ENCODE data around the gene ATP8B1. TPM values are rescaled to one million over a fixed set of nuclear protein-coding genes. Genes with fewer than 3 reads are reported as not detected.

The ATP8B1 gene
- total and polyA plus RNA-seq, 7 donors = 8.1 to 94.1 (median 18.0) TPM

DNA sequence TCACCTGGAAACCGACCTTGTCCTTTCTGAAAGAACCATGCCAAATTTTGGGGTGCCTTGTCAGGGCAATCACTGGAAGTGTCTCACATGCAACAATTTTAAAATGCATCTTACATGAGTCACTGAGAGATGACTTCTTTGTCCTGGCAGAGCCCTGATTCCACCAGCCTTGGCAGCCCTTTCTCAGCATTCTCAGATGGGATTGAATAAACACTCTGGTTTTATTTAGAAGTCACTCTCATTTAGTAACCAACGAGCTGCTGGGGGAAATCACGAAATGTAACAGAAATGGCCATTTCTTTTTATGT, 3.8 kb upstream of the ATP8B1 start:
- H3K36me3 ChIP-seq = no peaks in the 10 kb centered on the region
- peaks cover 0 to 42% (median 27%) of the 10 kb centered on the region in 4 donors for H3K4me1 ChIP-seq
- no peak for DNase-seq
- no peaks in the 10 kb centered on the region for H3K9me3 ChIP-seq
- H3K4me3 ChIP-seq = no peak overlapping the region
- H3K27me3 ChIP-seq = no peaks in the 10 kb centered on the region
- WGBS, 2 donors = 20 to 41% methylated on average over 3 of the region's 3 CpGs
- no peak for TF ChIP-seq POLR2A (IDR thresholded peaks at IDR 0.05)
- peak in 3 of 4 donors; percentile 28 to 42 (median 38) for TF ChIP-seq POLR2AphosphoS5 (IDR thresholded peaks at IDR 0.05)
- TF ChIP-seq EP300 (IDR thresholded peaks at IDR 0.05) = peak in 1 of 4 donors; percentile 10
- TF ChIP-seq, protein P1, sequence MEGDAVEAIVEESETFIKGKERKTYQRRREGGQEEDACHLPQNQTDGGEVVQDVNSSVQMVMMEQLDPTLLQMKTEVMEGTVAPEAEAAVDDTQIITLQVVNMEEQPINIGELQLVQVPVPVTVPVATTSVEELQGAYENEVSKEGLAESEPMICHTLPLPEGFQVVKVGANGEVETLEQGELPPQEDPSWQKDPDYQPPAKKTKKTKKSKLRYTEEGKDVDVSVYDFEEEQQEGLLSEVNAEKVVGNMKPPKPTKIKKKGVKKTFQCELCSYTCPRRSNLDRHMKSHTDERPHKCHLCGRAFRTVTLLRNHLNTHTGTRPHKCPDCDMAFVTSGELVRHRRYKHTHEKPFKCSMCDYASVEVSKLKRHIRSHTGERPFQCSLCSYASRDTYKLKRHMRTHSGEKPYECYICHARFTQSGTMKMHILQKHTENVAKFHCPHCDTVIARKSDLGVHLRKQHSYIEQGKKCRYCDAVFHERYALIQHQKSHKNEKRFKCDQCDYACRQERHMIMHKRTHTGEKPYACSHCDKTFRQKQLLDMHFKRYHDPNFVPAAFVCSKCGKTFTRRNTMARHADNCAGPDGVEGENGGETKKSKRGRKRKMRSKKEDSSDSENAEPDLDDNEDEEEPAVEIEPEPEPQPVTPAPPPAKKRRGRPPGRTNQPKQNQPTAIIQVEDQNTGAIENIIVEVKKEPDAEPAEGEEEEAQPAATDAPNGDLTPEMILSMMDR (IDR thresholded peaks at IDR 0.05) = no peak
- peak overlapping the region; percentile 66 to 90 (median 76) for H3K27ac ChIP-seq
- intact Hi-C loops (cut with DNase I) = no loop called here

- intact Hi-C loops (cut with DNase I) = no loop called here
- H3K4me1 ChIP-seq = peaks cover 0 to 47% (median 29%) of the 10 kb centered on the region in 4 donors
- WGBS, 2 donors = 80 to 92% methylated on average over 7 of the region's 7 CpGs
These were observed 3.3 kb upstream of the ATP8B1 start for GRCh38 chr18:57806201-57806977.

GRCh38 chr18:57805117-57805516, 2.0 kb upstream of the ATP8B1 start:
- no peak for DNase-seq
- no peaks in the 10 kb centered on the region for H3K9me3 ChIP-seq
- TF ChIP-seq POLR2AphosphoS5 (IDR thresholded peaks at IDR 0.05) (no peak), POLR2A (IDR thresholded peaks at IDR 0.05) (no peak), EP300 (IDR thresholded peaks at IDR 0.05) (no peak)
- TF ChIP-seq, protein P1 (IDR thresholded peaks at IDR 0.05) = no peak
- H3K4me1 ChIP-seq = peaks cover 0 to 56% (median 33%) of the 10 kb centered on the region in 4 donors
- WGBS, 2 donors = 87 to 98% methylated on average over 6 of the region's 6 CpGs
- intact Hi-C loops (cut with DNase I) = no loop called here
- H3K36me3 ChIP-seq = no peaks in the 10 kb centered on the region
- H3K27ac ChIP-seq = peak overlapping the region in 3 of 4 donors; percentile 74 to 90 (median 78)
- H3K4me3 ChIP-seq = no peak overlapping the region
- peaks cover 0 to 6% (median 0%) of the 10 kb centered on the region in 3 donors for H3K27me3 ChIP-seq

More at GRCh38 chr18:57806201-57806977, 3.3 kb upstream of the ATP8B1 start:
- no peaks in the 10 kb centered on the region for H3K9me3 ChIP-seq
- H3K27ac ChIP-seq = peak overlapping the region; percentile 66 to 90 (median 76)
- DNase-seq = no peak
- H3K4me3 ChIP-seq = no peak overlapping the region
- TF ChIP-seq POLR2AphosphoS5 (IDR thresholded peaks at IDR 0.05) = no peak
- TF ChIP-seq, protein P1 (IDR thresholded peaks at IDR 0.05) = no peak
- H3K36me3 ChIP-seq = no peaks in the 10 kb centered on the region
- peaks cover 0 to 4% (median 0%) of the 10 kb centered on the region in 3 donors for H3K27me3 ChIP-seq

DNA sequence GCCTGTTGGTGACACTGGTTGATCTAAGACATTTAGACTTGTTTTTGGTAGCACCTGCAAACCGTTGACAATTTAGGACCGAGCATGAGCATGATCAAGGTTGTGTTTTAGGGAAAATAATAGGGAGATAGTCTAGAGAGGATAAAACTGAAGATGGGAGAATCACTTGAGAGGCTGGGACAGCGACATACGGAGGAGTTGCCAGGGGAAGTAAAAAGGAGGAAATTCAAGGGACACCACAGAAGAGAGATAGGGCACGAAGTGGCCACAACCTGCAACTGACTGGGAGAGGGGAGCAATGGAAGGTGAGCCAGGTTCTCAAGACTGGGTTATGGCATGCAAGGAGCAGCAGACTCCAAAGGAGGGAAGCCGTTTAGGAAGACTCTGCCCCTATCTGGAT, 1.4 kb upstream of the ATP8B1 start:
- no peak overlapping the region for H3K4me3 ChIP-seq
- TF ChIP-seq, protein P1 (IDR thresholded peaks at IDR 0.05) = no peak
- no peak for TF ChIP-seq POLR2AphosphoS5 (IDR thresholded peaks at IDR 0.05)
- no peak for TF ChIP-seq POLR2A (IDR thresholded peaks at IDR 0.05)
- intact Hi-C loops (cut with DNase I) = loop anchor here (5.0 kb wide), 2 partner anchors 67 to 172 kb away; no protein-coding TSS in a partner anchor
- peaks cover 0 to 6% (median 0%) of the 10 kb centered on the region in 3 donors for H3K27me3 ChIP-seq
- no peak for DNase-seq
- H3K27ac ChIP-seq = peak overlapping the region in 3 of 4 donors; percentile 83 to 92 (median 90)
- no peaks in the 10 kb centered on the region for H3K36me3 ChIP-seq
- no peaks in the 10 kb centered on the region for H3K9me3 ChIP-seq
- WGBS, 2 donors = 57 to 63% methylated on average over 6 of the region's 6 CpGs
- peaks cover 0 to 53% (median 31%) of the 10 kb centered on the region in 4 donors for H3K4me1 ChIP-seq
